SK-N-SH treated with all-trans-retinoic acid at 6 μM for 48 hours (cell line): ENCODE measurements around the gene EPOP.
"Not testable (repeated sequence)": the region's sequence is repeated elsewhere in the genome, so short reads cannot be mapped to it uniquely, and the experiment has no call there.

Experiments used
- BACH2 ChIP-seq: fragments of 250-450 bp; sonication (Bioruptor Pico); IDR thresholded peaks from 2 replicates; pipeline ENCODE4 v1.9.0; 2021; ENCODE audit warnings: mild to moderate bottlenecking, borderline replicate concordance
- CSDC2 ChIP-seq: fragments of 250-450 bp; sonication (Bioruptor Pico); IDR thresholded peaks from 2 replicates; pipeline ENCODE4 v1.5.0; 2020; ENCODE audit warnings: mild to moderate bottlenecking, moderate library complexity
- ESRRG ChIP-seq: fragments of 250-450 bp; sonication (Bioruptor Pico); IDR thresholded peaks from 2 replicates; pipeline ENCODE4 v1.6.1; 2021; ENCODE audit warnings: mild to moderate bottlenecking
- ISL1 ChIP-seq: fragments of 250-450 bp; sonication (Bioruptor Pico); IDR thresholded peaks from 2 replicates; pipeline ENCODE4 v2.1.2; 2022; ENCODE audit warnings: mild to moderate bottlenecking, moderate library complexity
- OSR1 ChIP-seq: fragments of 250-450 bp; sonication (Bioruptor Pico); IDR thresholded peaks from 2 replicates; pipeline ENCODE4 v1.8.0; 2022; ENCODE audit warnings: moderate library complexity, mild to moderate bottlenecking, inconsistent platforms
- PPARA ChIP-seq: fragments of 250-450 bp; sonication (Bioruptor Pico); IDR thresholded peaks from 2 replicates; pipeline ENCODE4 v1.5.0; 2020; ENCODE audit warnings: mild to moderate bottlenecking, borderline replicate concordance
- RARB ChIP-seq: fragments of 250-450 bp; sonication (Bioruptor Pico); IDR thresholded peaks from 2 replicates; pipeline ENCODE4 v1.8.0; 2021; ENCODE audit warnings: mild to moderate bottlenecking, moderate library complexity
- TOX ChIP-seq: fragments of 250-450 bp; sonication (Bioruptor Pico); IDR thresholded peaks from 2 replicates; pipeline ENCODE4 v1.8.0; 2021; ENCODE audit warnings: mild to moderate bottlenecking, moderate library complexity, borderline replicate concordance
- ZC3H10 ChIP-seq: fragments of 250-450 bp; sonication (Bioruptor Pico); IDR thresholded peaks from 2 replicates; pipeline ENCODE4 v1.5.1; 2021; ENCODE audit warnings: mild to moderate bottlenecking, moderate library complexity
- ZNF70 ChIP-seq: fragments of 450-650 bp; formaldehyde crosslinking; IDR thresholded peaks from 2 replicates; pipeline ENCODE4 v1.5.0; 2020; ENCODE audit warnings: mild to moderate bottlenecking, moderate library complexity
- TF ChIP-seq, protein P1 (sequence below): fragments of 250-450 bp; sonication (Bioruptor Pico); IDR thresholded peaks from 2 replicates; pipeline ENCODE4 v1.8.0; 2021; ENCODE audit warnings: low read depth, mild to moderate bottlenecking, moderate library complexity, borderline replicate concordance
- TF ChIP-seq, protein P2 (sequence below): fragments of 250-450 bp; sonication (Bioruptor Pico); IDR thresholded peaks from 2 replicates; pipeline ENCODE4 v1.8.0; 2020; ENCODE audit warnings: mild to moderate bottlenecking, moderate library complexity, borderline replicate concordance
- TF ChIP-seq, protein P3 (sequence below): fragments of 250-450 bp; sonication (Bioruptor Pico); IDR thresholded peaks from 2 replicates; pipeline ENCODE4 v1.5.0; 2020; ENCODE audit warnings: mild to moderate bottlenecking, moderate library complexity

DNA sequence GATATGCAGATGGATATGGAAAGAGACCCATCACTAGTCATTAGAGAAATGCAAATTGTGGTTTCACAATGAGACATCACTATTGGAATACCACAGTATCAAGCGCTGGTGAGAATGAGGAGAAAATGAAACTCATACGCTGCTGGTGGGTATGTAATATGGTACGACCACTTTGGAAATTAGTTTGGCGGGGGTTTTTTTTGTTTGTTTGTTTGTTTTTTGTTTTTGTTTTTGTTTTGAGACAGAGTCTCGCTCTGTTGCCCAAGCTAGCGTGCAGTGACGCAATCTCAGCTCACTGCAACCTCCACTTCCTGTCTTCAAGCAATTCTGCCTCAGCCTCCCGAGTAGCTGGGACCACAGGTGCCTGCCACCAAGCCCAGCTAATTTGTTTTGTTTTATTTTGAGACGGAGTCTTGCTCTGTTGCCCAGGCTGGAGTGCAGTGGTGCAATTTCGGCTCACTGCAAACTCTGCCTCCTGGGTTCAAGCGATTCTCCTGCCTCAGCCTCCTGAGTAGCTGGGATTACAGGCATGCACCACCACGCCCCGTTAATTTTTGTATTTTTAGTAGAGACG lies 49.9 kb downstream of the EPOP start:
- TF ChIP-seq RARB (CRISPR knock-in tag); PPARA; BACH2 (CRISPR knock-in tag); ESRRG; TOX (CRISPR knock-in tag); ZC3H10 (CRISPR knock-in tag); CSDC2 (CRISPR knock-in tag); OSR1 (CRISPR knock-in tag); ZNF70 (CRISPR knock-in tag); ISL1 (CRISPR knock-in tag): not testable (repeated sequence)
- TF ChIP-seq, protein P1, sequence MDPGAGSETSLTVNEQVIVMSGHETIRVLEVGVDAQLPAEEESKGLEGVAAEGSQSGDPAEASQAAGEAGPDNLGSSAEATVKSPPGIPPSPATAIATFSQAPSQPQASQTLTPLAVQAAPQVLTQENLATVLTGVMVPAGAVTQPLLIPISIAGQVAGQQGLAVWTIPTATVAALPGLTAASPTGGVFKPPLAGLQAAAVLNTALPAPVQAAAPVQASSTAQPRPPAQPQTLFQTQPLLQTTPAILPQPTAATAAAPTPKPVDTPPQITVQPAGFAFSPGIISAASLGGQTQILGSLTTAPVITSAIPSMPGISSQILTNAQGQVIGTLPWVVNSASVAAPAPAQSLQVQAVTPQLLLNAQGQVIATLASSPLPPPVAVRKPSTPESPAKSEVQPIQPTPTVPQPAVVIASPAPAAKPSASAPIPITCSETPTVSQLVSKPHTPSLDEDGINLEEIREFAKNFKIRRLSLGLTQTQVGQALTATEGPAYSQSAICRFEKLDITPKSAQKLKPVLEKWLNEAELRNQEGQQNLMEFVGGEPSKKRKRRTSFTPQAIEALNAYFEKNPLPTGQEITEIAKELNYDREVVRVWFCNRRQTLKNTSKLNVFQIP (CRISPR knock-in tag) = not testable (repeated sequence)
- TF ChIP-seq, protein P2, sequence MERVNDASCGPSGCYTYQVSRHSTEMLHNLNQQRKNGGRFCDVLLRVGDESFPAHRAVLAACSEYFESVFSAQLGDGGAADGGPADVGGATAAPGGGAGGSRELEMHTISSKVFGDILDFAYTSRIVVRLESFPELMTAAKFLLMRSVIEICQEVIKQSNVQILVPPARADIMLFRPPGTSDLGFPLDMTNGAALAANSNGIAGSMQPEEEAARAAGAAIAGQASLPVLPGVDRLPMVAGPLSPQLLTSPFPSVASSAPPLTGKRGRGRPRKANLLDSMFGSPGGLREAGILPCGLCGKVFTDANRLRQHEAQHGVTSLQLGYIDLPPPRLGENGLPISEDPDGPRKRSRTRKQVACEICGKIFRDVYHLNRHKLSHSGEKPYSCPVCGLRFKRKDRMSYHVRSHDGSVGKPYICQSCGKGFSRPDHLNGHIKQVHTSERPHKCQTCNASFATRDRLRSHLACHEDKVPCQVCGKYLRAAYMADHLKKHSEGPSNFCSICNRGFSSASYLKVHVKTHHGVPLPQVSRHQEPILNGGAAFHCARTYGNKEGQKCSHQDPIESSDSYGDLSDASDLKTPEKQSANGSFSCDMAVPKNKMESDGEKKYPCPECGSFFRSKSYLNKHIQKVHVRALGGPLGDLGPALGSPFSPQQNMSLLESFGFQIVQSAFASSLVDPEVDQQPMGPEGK = not testable (repeated sequence)
- TF ChIP-seq, protein P3, sequence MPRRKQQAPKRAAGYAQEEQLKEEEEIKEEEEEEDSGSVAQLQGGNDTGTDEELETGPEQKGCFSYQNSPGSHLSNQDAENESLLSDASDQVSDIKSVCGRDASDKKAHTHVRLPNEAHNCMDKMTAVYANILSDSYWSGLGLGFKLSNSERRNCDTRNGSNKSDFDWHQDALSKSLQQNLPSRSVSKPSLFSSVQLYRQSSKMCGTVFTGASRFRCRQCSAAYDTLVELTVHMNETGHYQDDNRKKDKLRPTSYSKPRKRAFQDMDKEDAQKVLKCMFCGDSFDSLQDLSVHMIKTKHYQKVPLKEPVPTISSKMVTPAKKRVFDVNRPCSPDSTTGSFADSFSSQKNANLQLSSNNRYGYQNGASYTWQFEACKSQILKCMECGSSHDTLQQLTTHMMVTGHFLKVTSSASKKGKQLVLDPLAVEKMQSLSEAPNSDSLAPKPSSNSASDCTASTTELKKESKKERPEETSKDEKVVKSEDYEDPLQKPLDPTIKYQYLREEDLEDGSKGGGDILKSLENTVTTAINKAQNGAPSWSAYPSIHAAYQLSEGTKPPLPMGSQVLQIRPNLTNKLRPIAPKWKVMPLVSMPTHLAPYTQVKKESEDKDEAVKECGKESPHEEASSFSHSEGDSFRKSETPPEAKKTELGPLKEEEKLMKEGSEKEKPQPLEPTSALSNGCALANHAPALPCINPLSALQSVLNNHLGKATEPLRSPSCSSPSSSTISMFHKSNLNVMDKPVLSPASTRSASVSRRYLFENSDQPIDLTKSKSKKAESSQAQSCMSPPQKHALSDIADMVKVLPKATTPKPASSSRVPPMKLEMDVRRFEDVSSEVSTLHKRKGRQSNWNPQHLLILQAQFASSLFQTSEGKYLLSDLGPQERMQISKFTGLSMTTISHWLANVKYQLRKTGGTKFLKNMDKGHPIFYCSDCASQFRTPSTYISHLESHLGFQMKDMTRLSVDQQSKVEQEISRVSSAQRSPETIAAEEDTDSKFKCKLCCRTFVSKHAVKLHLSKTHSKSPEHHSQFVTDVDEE (CRISPR knock-in tag) = not testable (repeated sequence)
